Measurements from ENCODE around the gene SLC9A8.

DNA sequence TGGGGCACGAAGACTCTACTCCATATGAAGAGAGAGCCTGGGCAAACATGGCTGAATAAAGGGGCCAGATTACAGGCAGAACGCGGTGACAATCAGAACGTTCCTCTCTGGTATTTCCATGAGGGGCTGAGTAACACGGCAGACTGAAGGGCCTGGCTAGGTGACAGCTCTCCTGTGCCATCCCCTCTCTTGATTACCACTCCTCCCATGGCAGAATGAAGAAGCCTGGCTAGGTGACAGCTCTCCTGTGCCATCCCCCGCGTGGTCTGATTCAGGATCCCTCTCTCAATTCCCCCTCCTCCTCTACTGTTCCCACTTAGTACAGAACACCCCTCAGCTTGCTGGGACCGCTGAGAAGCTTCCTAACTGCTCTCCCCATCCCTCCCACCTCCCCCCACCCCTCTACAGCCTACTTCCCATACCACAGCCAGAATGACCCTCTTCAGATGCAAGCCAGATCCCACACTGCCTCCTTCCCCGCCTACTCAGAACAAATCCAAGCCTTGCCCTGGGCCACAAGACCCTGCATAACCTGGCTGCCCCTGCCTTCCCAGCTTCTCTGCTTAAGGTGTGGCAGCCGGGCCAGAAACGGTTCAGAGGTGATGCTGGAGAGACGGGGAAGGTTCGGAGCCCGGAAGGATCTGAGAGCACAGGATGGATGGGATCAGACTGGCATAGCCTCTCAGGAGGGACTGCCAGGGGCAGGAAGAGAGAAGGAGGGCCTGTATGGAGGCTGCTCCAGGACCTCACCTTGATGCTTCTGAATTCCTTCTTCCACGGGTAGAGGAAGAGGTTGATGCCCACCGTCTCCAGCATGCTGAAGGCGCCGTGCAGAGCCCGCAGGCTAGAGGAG is 95.0 kb downstream of the SLC9A8 start:
- TF ChIP-seq, protein P1, sequence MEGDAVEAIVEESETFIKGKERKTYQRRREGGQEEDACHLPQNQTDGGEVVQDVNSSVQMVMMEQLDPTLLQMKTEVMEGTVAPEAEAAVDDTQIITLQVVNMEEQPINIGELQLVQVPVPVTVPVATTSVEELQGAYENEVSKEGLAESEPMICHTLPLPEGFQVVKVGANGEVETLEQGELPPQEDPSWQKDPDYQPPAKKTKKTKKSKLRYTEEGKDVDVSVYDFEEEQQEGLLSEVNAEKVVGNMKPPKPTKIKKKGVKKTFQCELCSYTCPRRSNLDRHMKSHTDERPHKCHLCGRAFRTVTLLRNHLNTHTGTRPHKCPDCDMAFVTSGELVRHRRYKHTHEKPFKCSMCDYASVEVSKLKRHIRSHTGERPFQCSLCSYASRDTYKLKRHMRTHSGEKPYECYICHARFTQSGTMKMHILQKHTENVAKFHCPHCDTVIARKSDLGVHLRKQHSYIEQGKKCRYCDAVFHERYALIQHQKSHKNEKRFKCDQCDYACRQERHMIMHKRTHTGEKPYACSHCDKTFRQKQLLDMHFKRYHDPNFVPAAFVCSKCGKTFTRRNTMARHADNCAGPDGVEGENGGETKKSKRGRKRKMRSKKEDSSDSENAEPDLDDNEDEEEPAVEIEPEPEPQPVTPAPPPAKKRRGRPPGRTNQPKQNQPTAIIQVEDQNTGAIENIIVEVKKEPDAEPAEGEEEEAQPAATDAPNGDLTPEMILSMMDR (IDR thresholded peaks at IDR 0.05) = no peak
- TF ChIP-seq POLR2A (IDR thresholded peaks at IDR 0.05) = no peak
- TF ChIP-seq POLR2AphosphoS5 (IDR thresholded peaks at IDR 0.05; ENCODE audit: insufficient read depth in 1 of 2, low read depth in 1 of 2) = no peak

Measured in vagina (tissue), 2 donors.